Measurements from ENCODE around the gene RABGGTB.
"Not testable (repeated sequence)": the region's sequence is repeated elsewhere in the genome, so short reads cannot be mapped to it uniquely, and the experiment has no call there.

The RABGGTB gene

DNA sequence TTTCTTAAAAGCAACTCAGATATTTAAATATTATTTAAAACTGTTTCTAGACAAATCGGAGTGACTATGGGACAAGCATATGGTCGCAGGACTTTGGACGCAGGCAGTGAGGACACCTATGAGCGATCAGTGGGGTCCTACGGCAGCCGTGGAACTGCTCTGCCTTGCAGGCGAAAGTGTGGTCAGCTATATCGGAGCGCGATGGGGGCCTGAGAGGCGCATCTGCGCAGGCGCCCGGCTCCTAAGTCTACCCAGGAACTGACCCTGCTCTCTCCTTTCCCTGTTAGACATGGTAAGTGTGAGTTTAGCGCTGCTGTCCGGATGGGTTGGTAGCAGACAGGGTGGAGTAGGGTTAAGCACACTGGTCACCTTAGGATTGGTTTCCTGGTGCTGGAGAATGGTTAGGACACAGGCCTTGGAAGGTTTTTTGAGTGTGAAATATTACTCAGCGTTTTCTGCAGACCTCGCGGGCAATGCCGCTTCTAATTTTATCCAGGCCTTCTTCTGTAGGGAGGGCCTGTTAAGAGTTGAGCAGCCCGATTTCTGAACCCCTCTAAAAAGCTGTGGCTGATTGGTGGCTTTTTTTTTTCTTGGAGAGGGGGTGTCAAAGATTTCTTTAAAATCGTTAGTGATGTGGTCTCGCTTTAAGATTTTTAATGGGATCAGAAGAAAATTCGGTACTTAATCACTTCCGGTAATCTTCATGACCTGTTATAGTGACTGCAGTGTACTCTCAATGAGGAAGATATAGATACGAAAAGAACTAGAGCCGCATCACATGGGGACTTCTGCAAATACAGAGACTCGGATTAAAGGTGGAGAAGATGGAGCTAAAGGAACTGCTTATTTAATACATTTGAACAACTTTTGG lies at the start of gene RABGGTB:
TSS of gene RABGGTB (plus strand) at position 274 of the 871 bp plus-strand sequence. CDS start at position 290, 16 bp downstream.
- peak within 1 kb of the TSS; percentile 33 for H2AFZ ChIP-seq (ENCODE audit: low read depth, low read length)
- no peaks in the 10 kb centered on the region for H3K9me3 ChIP-seq (ENCODE audit: low read length)
- peak within 1 kb of the TSS; percentile 77 for H3K4me3 ChIP-seq (ENCODE audit: low read length)
- no peaks in the 10 kb centered on the region for H3K27me3 ChIP-seq (ENCODE audit: insufficient read depth, low read length)
- peaks cover 28% of the 10 kb centered on the region for H3K36me3 ChIP-seq (ENCODE audit: insufficient read depth, low read length)
- H3K4me1 ChIP-seq (ENCODE audit: insufficient read depth, low read length), result peaks cover 31% of the 10 kb centered on the region

DNA sequence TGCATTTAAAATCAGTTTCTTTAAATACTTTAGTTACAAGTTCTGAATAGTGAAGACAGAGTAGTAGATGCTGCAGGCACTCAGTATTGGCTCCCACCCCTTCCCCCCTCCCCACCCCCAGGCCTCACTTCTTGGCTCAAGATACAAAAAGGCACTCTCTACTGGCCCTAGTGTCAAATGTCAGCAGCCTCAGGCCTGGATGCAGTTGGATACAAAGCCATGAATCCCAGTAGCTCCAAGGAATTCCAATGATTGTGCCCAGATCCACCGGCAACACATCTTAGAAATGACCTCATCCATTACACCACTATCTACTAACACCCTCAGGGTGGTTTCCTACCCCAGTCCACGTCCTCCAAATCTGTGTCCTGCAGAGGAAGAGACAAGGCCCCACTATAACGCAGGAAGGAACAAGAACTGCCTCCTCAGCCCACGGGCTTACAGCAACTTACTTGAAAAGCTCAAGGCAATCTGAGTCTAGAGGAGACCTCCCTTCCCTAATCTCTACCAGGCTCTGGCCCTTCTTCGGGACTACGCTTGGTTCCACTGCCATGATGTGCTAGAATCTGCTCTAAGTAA lies 43.9 kb upstream of the RABGGTB start:
- no peaks in the 10 kb centered on the region for H3K27me3 ChIP-seq (ENCODE audit: insufficient read depth, low read length)
- H3K9me3 ChIP-seq (ENCODE audit: low read length), result no peaks in the 10 kb centered on the region
- peaks cover 68% of the 10 kb centered on the region for H3K36me3 ChIP-seq (ENCODE audit: insufficient read depth, low read length)
- H2AFZ ChIP-seq (ENCODE audit: low read depth, low read length), result no peak overlapping the region
- no peaks in the 10 kb centered on the region for H3K4me1 ChIP-seq (ENCODE audit: insufficient read depth, low read length)
- no peak overlapping the region for H3K4me3 ChIP-seq (ENCODE audit: low read length)

DNA sequence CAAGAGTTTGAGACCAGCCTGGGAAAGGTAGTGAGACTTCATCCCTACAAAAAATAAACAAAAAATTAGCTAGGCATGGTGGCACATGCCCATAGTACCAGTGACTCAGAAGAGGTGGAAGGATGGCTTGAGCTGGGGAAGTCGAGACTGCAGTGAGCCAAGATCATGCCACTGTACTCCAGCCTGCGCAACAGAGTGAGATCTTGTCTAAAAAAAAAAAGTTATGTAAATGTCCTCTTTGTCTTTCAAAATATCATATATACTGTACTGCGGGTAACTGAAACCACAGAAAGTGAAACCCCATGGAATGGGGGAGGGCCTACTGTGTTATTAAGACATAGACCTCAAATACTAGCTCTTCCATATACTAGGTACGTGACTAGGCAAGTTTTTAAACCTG lies 40.8 kb upstream of the RABGGTB start:
- H2AFZ ChIP-seq (ENCODE audit: low read depth, low read length), result no peak overlapping the region
- H3K27me3 ChIP-seq (ENCODE audit: insufficient read depth, low read length), result no peaks in the 10 kb centered on the region
- H3K36me3 ChIP-seq (ENCODE audit: insufficient read depth, low read length), result peaks cover 49% of the 10 kb centered on the region
- no peaks in the 10 kb centered on the region for H3K9me3 ChIP-seq (ENCODE audit: low read length)
- no peak overlapping the region for H3K4me3 ChIP-seq (ENCODE audit: low read length)
- H3K4me1 ChIP-seq (ENCODE audit: insufficient read depth, low read length), result no peaks in the 10 kb centered on the region

DNA sequence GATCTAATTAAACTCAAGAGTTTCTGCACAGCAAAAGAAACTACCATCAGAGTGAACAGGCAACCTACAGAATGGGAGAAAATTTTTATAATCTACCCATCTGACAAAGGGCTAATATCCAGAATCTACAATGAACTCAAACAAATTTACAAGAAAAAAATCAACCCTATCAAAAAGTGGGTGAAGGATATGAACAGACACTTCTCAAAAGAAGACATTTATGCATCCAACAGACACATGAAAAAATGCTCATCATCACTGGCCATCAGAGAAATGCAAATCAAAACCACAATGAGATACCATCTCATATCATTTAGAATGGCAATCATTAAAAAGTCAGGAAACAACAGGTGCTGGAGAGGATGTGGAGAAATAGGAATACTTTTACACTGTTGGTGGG lies 28.8 kb upstream of the RABGGTB start:
- H3K4me1 ChIP-seq (ENCODE audit: insufficient read depth, low read length); H3K27me3 ChIP-seq (ENCODE audit: insufficient read depth, low read length); H3K9me3 ChIP-seq (ENCODE audit: low read length); H2AFZ ChIP-seq (ENCODE audit: low read depth, low read length); H3K4me3 ChIP-seq (ENCODE audit: low read length): not testable (repeated sequence)
- peaks cover 44% of the 10 kb centered on the region for H3K36me3 ChIP-seq (ENCODE audit: insufficient read depth, low read length)

DNA sequence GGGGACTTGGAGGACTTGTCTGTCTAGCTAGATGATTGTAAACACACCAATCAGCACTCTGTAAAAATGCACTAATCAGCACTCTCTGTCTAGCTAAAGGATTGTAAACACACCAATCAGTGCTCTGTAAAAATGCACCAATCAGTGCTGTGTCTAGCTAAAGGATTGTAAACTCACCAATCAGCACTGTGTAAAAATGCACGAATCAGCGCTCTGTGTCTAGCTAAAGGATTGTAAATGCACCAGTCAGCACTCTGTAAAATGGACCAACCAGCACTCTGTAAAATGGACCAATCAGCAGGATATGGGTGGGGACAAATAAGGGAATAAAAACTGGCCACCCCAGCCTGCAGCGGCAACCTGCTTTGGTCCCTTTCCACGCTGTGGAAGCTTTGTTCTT lies 27.5 kb upstream of the RABGGTB start:
- not testable (repeated sequence) for H3K27me3 ChIP-seq (ENCODE audit: insufficient read depth, low read length); H3K9me3 ChIP-seq (ENCODE audit: low read length); H3K4me1 ChIP-seq (ENCODE audit: insufficient read depth, low read length); H3K4me3 ChIP-seq (ENCODE audit: low read length); H2AFZ ChIP-seq (ENCODE audit: low read depth, low read length)
- H3K36me3 ChIP-seq (ENCODE audit: insufficient read depth, low read length), result peaks cover 43% of the 10 kb centered on the region

DNA sequence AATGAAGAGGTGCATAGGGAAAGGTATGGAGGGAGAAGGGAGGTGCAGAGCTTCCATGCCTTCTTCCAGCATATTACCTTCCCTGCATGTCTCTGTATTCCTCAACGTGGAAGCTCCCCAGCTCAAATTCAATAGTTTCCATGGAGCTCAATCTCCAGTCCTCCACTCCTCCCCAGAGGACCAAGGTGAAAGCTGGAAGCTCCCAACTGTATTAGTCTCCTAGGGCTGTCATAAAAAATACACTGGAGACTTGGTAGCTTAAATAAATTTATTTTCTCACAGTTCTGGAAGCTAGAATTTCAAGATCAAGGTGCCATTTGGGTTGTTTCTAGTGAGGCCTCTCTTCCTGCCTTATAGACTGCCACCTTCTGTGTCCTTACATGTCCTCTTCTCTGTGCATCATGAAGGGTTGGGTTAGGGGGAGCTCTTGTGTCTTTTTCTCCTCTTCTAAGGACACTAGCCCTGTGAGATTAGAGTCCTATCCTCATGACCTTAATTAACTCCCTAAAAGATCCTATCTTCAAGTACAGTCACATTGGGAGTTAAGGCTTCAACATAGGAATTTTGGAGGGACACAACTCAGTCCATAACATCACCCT lies 21.9 kb upstream of the RABGGTB start:
- no peaks in the 10 kb centered on the region for H3K4me1 ChIP-seq (ENCODE audit: insufficient read depth, low read length)
- H3K4me3 ChIP-seq (ENCODE audit: low read length), result no peak overlapping the region
- H2AFZ ChIP-seq (ENCODE audit: low read depth, low read length), result no peak overlapping the region
- no peaks in the 10 kb centered on the region for H3K9me3 ChIP-seq (ENCODE audit: low read length)
- no peaks in the 10 kb centered on the region for H3K27me3 ChIP-seq (ENCODE audit: insufficient read depth, low read length)
- H3K36me3 ChIP-seq (ENCODE audit: insufficient read depth, low read length), result peaks cover 18% of the 10 kb centered on the region

DNA sequence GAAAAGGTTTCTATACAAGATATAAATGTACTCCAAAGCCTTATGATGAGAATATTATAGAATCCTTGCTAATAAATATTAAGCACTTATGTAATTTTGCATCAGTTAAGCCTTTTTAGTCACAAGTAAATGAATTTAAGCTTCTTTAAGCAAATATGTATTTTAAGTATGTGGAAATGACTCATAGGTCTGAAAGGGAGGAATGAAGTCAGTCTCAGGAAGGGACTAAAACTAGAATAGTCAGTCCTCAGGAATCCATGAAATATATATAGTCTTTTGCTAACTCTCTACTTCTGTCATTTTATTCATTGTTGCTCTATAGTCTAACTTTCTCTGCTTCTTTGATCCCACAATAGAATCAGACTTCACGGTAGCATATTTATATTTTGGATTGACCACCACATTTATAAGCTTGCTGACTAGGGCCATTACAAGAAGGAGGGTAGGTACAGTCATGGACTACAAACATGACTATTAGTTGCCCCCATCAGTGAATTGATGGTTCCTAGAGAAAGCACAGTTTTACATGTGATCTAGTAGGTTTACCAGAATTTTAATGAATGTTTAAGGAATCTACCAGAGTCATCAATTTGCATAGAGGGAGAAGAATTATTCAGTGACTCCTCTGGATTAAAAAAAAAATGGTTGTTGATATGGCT lies 20.2 kb upstream of the RABGGTB start:
- Histone ChIP-seq H3K4me1 (ENCODE audit: insufficient read depth, low read length) (no peaks in the 10 kb centered on the region), H3K4me3 (ENCODE audit: low read length) (no peak overlapping the region), H3K27me3 (ENCODE audit: insufficient read depth, low read length) (no peaks in the 10 kb centered on the region), H3K9me3 (ENCODE audit: low read length) (no peaks in the 10 kb centered on the region), H3K36me3 (ENCODE audit: insufficient read depth, low read length) (peaks cover 11% of the 10 kb centered on the region), H2AFZ (ENCODE audit: low read depth, low read length) (no peak overlapping the region)

DNA sequence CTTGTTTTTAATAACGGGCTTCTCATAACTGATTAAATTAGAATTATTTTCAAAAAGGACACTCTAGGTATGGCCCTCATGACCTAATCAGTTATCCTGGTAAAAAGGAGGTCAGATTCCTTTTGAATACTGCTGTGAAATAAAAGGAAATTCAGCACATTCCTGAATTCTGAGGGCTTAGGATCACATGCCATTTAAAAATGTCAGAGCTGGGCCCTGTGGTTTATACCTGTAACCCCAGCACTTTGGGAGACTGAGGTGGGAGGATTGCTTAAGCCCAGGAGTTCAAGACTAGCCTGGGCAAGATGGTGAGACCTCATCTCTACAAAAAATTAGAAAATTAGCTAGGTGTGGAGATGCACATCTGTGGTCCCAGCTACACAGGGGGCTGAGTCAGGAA lies 18.0 kb upstream of the RABGGTB start:
- H3K4me3 ChIP-seq (ENCODE audit: low read length), result no peak overlapping the region
- no peaks in the 10 kb centered on the region for H3K9me3 ChIP-seq (ENCODE audit: low read length)
- H3K36me3 ChIP-seq (ENCODE audit: insufficient read depth, low read length), result peaks cover 3% of the 10 kb centered on the region
- no peak overlapping the region for H2AFZ ChIP-seq (ENCODE audit: low read depth, low read length)
- H3K27me3 ChIP-seq (ENCODE audit: insufficient read depth, low read length), result no peaks in the 10 kb centered on the region
- no peaks in the 10 kb centered on the region for H3K4me1 ChIP-seq (ENCODE audit: insufficient read depth, low read length)

DNA sequence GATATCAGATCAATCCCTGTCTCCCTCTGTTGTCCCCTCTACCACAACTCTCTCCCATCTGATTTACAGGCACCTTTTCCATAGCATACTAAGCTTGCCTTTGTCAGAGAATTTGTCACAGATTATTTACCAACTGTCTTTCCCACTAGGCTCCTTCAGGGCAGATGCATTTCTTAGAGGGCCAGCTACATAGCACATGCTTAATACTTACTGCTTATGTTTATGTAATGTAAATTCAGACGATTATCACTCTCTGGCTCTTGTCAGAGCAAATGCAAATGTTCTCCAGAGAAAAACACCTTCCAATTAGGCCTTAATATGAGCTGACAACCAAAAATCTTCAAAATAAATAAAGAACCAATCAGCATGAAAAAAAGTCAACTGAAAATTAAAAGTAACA lies 15.3 kb upstream of the RABGGTB start:
- no peaks in the 10 kb centered on the region for H3K4me1 ChIP-seq (ENCODE audit: insufficient read depth, low read length)
- no peaks in the 10 kb centered on the region for H3K36me3 ChIP-seq (ENCODE audit: insufficient read depth, low read length)
- no peaks in the 10 kb centered on the region for H3K9me3 ChIP-seq (ENCODE audit: low read length)
- H3K4me3 ChIP-seq (ENCODE audit: low read length), result no peak overlapping the region
- H3K27me3 ChIP-seq (ENCODE audit: insufficient read depth, low read length), result no peaks in the 10 kb centered on the region
- H2AFZ ChIP-seq (ENCODE audit: low read depth, low read length), result no peak overlapping the region

DNA sequence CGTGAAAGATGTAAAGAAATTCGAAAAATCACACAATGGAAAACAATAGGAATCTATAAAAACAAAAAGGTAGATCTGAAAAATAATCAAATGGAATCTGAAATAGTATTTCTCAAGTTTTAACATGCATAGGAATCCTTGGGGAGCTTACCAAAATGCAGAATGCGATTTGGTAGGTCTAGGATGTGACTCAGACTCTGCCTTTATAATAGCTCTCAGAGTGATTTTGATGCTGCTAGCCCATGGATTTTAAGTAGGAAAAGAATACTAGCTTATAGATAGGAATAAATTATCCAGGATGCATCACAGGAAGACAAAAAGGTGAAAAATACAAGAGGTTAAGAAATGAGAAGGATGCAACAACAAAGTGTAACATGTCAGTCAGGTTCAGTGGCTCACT lies 14.1 kb upstream of the RABGGTB start:
- no peak overlapping the region for H3K4me3 ChIP-seq (ENCODE audit: low read length)
- no peak overlapping the region for H2AFZ ChIP-seq (ENCODE audit: low read depth, low read length)
- no peaks in the 10 kb centered on the region for H3K4me1 ChIP-seq (ENCODE audit: insufficient read depth, low read length)
- no peaks in the 10 kb centered on the region for H3K9me3 ChIP-seq (ENCODE audit: low read length)
- H3K27me3 ChIP-seq (ENCODE audit: insufficient read depth, low read length), result no peaks in the 10 kb centered on the region
- no peaks in the 10 kb centered on the region for H3K36me3 ChIP-seq (ENCODE audit: insufficient read depth, low read length)

DNA sequence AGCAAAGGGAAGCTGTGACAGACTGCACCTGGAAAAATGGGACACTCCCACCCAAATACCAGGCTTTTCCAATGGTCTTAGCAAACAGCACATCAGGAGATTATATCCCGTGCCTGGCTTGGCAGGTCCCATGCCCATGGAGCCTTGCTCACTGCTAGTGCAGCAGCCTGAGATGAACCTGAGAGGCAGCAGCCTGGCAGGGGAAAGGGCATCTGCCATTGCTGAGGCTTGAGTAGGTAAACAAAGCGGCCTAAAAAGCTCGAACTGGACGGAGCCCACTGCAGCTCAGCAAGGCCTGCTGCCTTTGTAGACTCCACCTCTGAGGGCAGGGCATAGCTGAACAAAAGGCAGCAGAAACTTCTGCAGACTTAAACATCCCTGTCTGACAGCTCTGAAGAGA lies 8.2 kb upstream of the RABGGTB start:
- H3K4me1 ChIP-seq (ENCODE audit: insufficient read depth, low read length); H2AFZ ChIP-seq (ENCODE audit: low read depth, low read length): not testable (repeated sequence)

DNA sequence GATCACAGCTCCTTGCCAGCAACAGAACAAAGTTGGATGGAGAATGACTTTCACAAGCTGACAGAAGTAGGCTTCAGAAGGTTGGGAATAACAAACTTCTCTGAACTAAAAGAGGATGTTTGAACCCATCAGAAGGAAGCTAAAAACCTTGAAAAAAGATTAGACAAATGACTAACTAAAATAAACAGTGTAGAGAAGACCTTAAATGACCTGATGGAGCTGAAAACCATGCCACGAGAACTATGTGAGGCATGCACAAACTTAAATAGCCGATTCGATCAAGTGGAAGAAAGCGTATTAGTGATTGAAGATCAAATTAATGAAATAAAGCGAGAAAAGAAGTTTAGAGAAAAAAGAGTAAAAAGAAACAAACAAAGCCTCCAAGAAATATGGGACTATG lies 7.4 kb upstream of the RABGGTB start:
- H3K27me3 ChIP-seq (ENCODE audit: insufficient read depth, low read length), result not testable (repeated sequence)

More for the DNA sequence above, 8.2 kb upstream of the RABGGTB start:
- H3K36me3 ChIP-seq (ENCODE audit: insufficient read depth, low read length); H3K27me3 ChIP-seq (ENCODE audit: insufficient read depth, low read length); H3K9me3 ChIP-seq (ENCODE audit: low read length); H3K4me3 ChIP-seq (ENCODE audit: low read length): not testable (repeated sequence)

DNA sequence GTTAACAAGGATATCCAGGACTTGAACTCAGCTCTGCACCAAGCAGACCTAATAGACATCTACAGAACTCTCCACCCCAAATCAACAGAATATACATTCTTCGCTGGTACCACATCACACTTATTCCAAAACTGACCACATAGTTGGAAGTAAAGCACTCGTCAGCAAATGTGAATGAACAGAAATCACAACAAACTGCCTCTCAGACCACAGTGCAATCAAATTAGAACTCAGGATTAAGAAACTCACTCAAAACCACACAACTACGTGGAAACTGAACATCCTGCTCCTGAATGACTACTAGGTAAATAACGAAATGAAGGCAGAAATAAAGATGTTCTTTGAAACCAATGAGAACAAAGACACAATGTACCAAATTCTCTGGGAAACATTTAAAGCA lies 5.9 kb upstream of the RABGGTB start:
- not testable (repeated sequence) for H3K9me3 ChIP-seq (ENCODE audit: low read length); H3K4me3 ChIP-seq (ENCODE audit: low read length); H3K4me1 ChIP-seq (ENCODE audit: insufficient read depth, low read length); H3K27me3 ChIP-seq (ENCODE audit: insufficient read depth, low read length); H2AFZ ChIP-seq (ENCODE audit: low read depth, low read length); H3K36me3 ChIP-seq (ENCODE audit: insufficient read depth, low read length)

More for the DNA sequence above, 7.4 kb upstream of the RABGGTB start:
- H3K9me3 ChIP-seq (ENCODE audit: low read length); H3K4me1 ChIP-seq (ENCODE audit: insufficient read depth, low read length); H3K36me3 ChIP-seq (ENCODE audit: insufficient read depth, low read length); H3K4me3 ChIP-seq (ENCODE audit: low read length); H2AFZ ChIP-seq (ENCODE audit: low read depth, low read length): not testable (repeated sequence)

Measured in neuron (in vitro differentiated cells).